Spleen (tissue), 11 donors: ENCODE data around the gene PACSIN2. TPM values are rescaled to one million over a fixed set of nuclear protein-coding genes. Genes with fewer than 3 reads are reported as not detected.

ENCODE experiments used
- DNase-seq: peaks from one replicate; pipeline ENCODE4 v3.0.0-alpha.2; 2020
- H3K27ac ChIP-seq, 8 donors: fragments of 200-600 bp; sonication (generic) in 7 of 8; 1 replicate in 4 of 8; 2 replicates in 4 of 8; pipeline versions ENCODE4 v1.5.0 to v1.8.0; 2016 to 2021; ENCODE audit warnings: inconsistent platforms in 4 of 8, mild to moderate bottlenecking in 4 of 8, moderate library complexity in 1 of 8
- H3K27me3 ChIP-seq, 7 donors: fragments of 200-600 bp; sonication (generic) in 6 of 7; replicated peaks in 1 of 7; 1 replicate in 4 of 7; 2 replicates in 3 of 7; pipeline versions ENCODE4 v1.5.0 to v1.8.0; 2016 to 2021; ENCODE audit warnings: inconsistent platforms in 3 of 7, mild to moderate bottlenecking in 1 of 7
- H3K36me3 ChIP-seq, 6 donors: fragments of 200-600 bp; sonication (generic) in 5 of 6; 1 replicate in 4 of 6; 2 replicates in 2 of 6; pipeline versions ENCODE4 v1.5.0 to v1.8.0; 2016 to 2021; ENCODE audit warnings: inconsistent platforms in 2 of 6
- H3K4me1 ChIP-seq, 6 donors: fragments of 200-600 bp; sonication (generic) in 5 of 6; 1 replicate in 3 of 6; 2 replicates in 3 of 6; pipeline versions ENCODE4 v1.5.0 to v1.8.0; 2016 to 2021; ENCODE audit warnings: inconsistent platforms in 3 of 6
- H3K4me3 ChIP-seq, 8 donors: fragments of 200-600 bp; sonication (generic) in 7 of 8; 1 replicate in 4 of 8; 2 replicates in 4 of 8; pipeline versions ENCODE4 v1.5.0 to v1.8.0; 2016 to 2021; ENCODE audit warnings: inconsistent platforms in 4 of 8, mild to moderate bottlenecking in 4 of 8, moderate library complexity in 2 of 8
- H3K9me3 ChIP-seq, 8 donors: fragments of 200-600 bp; sonication (generic) in 7 of 8; 1 replicate in 4 of 8; 2 replicates in 4 of 8; pipeline versions ENCODE4 v1.5.0 to v1.8.0; 2016 to 2021; ENCODE audit warnings: inconsistent platforms in 4 of 8
- POLR2A ChIP-seq, 3 donors: fragments of 450-650 bp; IDR thresholded peaks; one replicate each; pipeline ENCODE4 v1.5.1; 2017; ENCODE audit warnings: antibody characterized with exemption in 3 of 3, mild to moderate bottlenecking in 1 of 3
- POLR2AphosphoS5 ChIP-seq, 3 donors: sonication (generic); formaldehyde crosslinking; IDR thresholded peaks; one replicate each; pipeline ENCODE4 v1.5.1; 2017; ENCODE audit warnings: antibody characterized with exemption in 3 of 3
- WGBS, 5 donors: extraction: QIAGEN DNeasy Blood & Tissue Kit in 3 of 5; methylation state at CpG; one replicate each; pipeline versions ENCODE4 v1.1.5 to v1.1.7; 2013 to 2018; 5-methylcytosine and 5-hydroxymethylcytosine counted together
- intact Hi-C: fragments of 100-400 bp; cut with DNase I; formaldehyde crosslinking; loops from one replicate; pipeline ENCODE4 v1.15.0; 2023; ENCODE audit warnings: low total_unique reads
- polyA plus RNA-seq, 3 donors: library from polyadenylated mRNA; stranded (reverse); fragments of 200-250 nt; gene quantifications; one replicate each; pipeline ENCODE4 v1.2.1, GENCODE V29; 2013
- total RNA-seq, 7 donors: library from RNA; depleted of rRNA in 3 of 7; stranded (reverse); fragments of >200 nt in 3 of 7; fragmentation: NEBNext Ultra II Directional in 4 of 7; extraction: Animal tissue kit (Norgen Biotek cat#: 25700) in 4 of 7; gene quantifications; one replicate each; pipeline versions ENCODE4 v1.1.0 to v1.2.1, GENCODE V29; 2016 to 2021
- TF ChIP-seq, protein P1 (sequence below), 11 experiments: fragments of 200-600 bp in 7 of 11; fragments of 450-650 bp in 4 of 11; sonication (generic) in 4 of 11; IDR thresholded peaks in 8 of 11; conservative IDR thresholded peaks in 3 of 11; 1 replicate in 7 of 11; 2 replicates in 4 of 11; pipeline versions ENCODE4 v1.4.0 to v1.8.0; 2016 to 2021; ENCODE audit warnings: antibody characterized with exemption in 11 of 11, inconsistent platforms in 4 of 11, mild to moderate bottlenecking in 1 of 11
- donor health status: healthy with polysubstance abuse.
- donor health status: DM: no; HTN: no; CAD: no; lungs with moderate emphysema.
- donor health status: DM: no; HTN: no; CAD: no.
- donor health status: Bipolar disorder and iron deficiency.
- donor health status: healthy.
- donor health status: DM: no; HTN: no; CAD: no.
- donor health status: DM: yes; HTN: yes; CAD: no.

The PACSIN2 gene
- total and polyA plus RNA-seq, 10 donors = 24.2 to 98.1 (median 64.2) TPM

DNA sequence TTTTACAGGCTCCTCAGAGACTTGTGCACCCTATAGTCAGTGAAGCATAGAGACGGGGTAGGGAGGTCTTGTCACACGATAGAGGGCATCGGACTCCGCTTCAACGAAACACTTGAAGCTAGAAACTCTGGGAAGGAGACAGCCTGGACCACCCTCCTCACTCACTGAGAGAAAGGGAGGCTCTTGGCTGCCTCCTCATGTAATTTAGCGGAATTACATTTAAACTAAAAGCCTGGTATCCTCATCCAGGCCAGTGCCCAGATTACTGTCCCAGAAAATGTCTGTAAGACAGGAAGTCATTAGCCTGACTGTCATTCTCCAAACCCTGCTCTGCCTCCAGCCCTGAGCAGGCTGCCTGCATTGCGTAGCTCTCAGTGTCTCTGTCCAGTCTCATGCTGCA is 38.2 kb upstream of the PACSIN2 start:
- TF ChIP-seq POLR2AphosphoS5 (IDR thresholded peaks at IDR 0.05) = no peak
- no peaks in the 10 kb centered on the region for H3K27me3 ChIP-seq
- no peak for DNase-seq
- no peaks in the 10 kb centered on the region for H3K9me3 ChIP-seq
- H3K36me3 ChIP-seq = peaks cover 0 to 29% (median 7%) of the 10 kb centered on the region in 6 donors
- H3K4me1 ChIP-seq = no peaks in the 10 kb centered on the region
- no peak overlapping the region for H3K27ac ChIP-seq
- WGBS, 5 donors = 92 to 96% (median 93%) methylated on average over 7 of the region's 7 CpGs
- intact Hi-C loops = no loop called here
- H3K4me3 ChIP-seq = no peak overlapping the region

DNA sequence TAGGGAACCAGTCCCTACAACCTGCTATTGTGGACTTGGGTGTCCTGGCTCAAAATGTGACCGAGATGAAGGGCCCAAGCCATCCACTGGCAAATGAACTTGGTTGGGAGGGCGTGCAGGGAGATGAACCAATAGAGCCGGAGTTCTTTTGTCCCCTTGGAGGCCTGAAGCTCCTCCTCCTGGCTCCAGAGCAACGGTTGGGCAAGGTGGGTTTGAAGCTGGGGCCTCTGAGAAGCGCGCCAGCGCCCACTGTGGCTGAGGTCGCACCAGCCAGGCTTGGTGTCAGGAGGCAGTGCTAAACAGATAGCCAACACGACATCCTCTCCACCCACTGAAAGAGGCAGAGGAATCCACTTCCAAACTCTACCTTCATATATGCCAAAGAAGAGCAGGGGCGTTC is 36.0 kb upstream of the PACSIN2 start:
- Histone ChIP-seq H3K27me3 (no peaks in the 10 kb centered on the region), H3K36me3 (peaks cover 0 to 23% (median 7%) of the 10 kb centered on the region in 6 donors), H3K9me3 (no peaks in the 10 kb centered on the region), H3K27ac (no peak overlapping the region), H3K4me1 (no peaks in the 10 kb centered on the region), H3K4me3 (no peak overlapping the region)
- WGBS, 5 donors = 76 to 87% (median 85%) methylated on average over 8 to 10 of the region's 10 CpGs
- DNase-seq = no peak
- no peak for TF ChIP-seq POLR2A (IDR thresholded peaks at IDR 0.05)
- no peak for TF ChIP-seq POLR2AphosphoS5 (IDR thresholded peaks at IDR 0.05)
- TF ChIP-seq, protein P1, sequence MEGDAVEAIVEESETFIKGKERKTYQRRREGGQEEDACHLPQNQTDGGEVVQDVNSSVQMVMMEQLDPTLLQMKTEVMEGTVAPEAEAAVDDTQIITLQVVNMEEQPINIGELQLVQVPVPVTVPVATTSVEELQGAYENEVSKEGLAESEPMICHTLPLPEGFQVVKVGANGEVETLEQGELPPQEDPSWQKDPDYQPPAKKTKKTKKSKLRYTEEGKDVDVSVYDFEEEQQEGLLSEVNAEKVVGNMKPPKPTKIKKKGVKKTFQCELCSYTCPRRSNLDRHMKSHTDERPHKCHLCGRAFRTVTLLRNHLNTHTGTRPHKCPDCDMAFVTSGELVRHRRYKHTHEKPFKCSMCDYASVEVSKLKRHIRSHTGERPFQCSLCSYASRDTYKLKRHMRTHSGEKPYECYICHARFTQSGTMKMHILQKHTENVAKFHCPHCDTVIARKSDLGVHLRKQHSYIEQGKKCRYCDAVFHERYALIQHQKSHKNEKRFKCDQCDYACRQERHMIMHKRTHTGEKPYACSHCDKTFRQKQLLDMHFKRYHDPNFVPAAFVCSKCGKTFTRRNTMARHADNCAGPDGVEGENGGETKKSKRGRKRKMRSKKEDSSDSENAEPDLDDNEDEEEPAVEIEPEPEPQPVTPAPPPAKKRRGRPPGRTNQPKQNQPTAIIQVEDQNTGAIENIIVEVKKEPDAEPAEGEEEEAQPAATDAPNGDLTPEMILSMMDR (IDR thresholded peaks at IDR 0.05 in 8 of 11, conservative IDR thresholded peaks at IDR 0.05 in 3 of 11) = no peak
- intact Hi-C loops = no loop called here

DNA sequence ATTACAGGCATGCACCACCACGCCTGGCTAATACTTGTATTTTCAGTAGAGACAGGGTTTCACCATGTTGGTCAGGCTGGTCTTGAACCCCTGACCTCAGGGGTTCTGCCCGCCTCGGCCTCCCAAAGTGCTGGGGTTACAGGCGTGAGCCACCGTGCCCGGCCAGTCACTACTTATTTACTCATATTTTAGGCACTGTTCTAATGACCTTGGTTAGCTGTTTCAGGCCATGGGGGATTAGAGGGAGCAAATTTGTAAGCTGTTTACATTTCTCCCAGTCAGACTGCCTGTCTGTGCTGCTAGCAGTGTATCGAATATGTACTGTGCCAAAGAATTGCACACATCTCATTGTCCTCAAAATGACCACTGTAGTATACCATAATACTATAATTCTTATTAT is 32.7 kb upstream of the PACSIN2 start:
- H3K27ac ChIP-seq = no peak overlapping the region
- no peak overlapping the region for H3K4me3 ChIP-seq
- DNase-seq = no peak
- 93 to 98% (median 96%) methylated on average over 7 of the region's 7 CpGs for WGBS, 5 donors
- intact Hi-C loops = no loop called here
- peaks cover 0 to 26% (median 7%) of the 10 kb centered on the region in 6 donors for H3K36me3 ChIP-seq
- no peaks in the 10 kb centered on the region for H3K9me3 ChIP-seq
- H3K27me3 ChIP-seq = no peaks in the 10 kb centered on the region
- H3K4me1 ChIP-seq = no peaks in the 10 kb centered on the region
- TF ChIP-seq, protein P1 (IDR thresholded peaks at IDR 0.05 in 8 of 11, conservative IDR thresholded peaks at IDR 0.05 in 3 of 11) = no peak
- TF ChIP-seq POLR2AphosphoS5 (IDR thresholded peaks at IDR 0.05) = no peak
- TF ChIP-seq POLR2A (IDR thresholded peaks at IDR 0.05) = no peak

DNA sequence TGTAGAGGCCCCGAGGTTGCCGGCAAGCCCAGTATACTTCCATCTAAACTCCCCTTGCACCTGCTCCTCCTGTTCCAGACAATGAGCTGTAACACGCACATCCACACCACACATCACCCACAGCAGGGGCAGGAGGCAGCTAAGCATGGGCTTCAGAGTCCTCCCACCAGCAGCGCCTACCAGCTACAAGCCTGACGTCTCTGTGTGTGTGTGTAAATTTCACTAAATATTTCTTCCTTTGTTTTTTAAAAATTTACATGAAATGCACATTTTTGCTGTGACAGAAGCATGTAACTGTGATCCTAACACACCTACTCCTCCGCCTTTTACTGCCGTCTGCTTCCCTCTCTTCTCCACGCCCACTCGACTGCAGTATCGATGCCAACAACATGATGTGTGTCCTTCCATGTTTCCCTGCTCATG is 29.4 kb upstream of the PACSIN2 start:
- 87 to 94% (median 92%) methylated on average over 10 of the region's 10 CpGs for WGBS, 5 donors
- DNase-seq = no peak
- Histone ChIP-seq H3K9me3 (no peaks in the 10 kb centered on the region), H3K36me3 (peaks cover 0 to 11% (median 0%) of the 10 kb centered on the region in 6 donors), H3K4me1 (no peaks in the 10 kb centered on the region), H3K27me3 (no peaks in the 10 kb centered on the region), H3K27ac (no peak overlapping the region), H3K4me3 (no peak overlapping the region)
- intact Hi-C loops = no loop called here
- TF ChIP-seq, protein P1 (IDR thresholded peaks at IDR 0.05 in 8 of 11, conservative IDR thresholded peaks at IDR 0.05 in 3 of 11) = no peak
- TF ChIP-seq POLR2A (IDR thresholded peaks at IDR 0.05) = no peak
- no peak for TF ChIP-seq POLR2AphosphoS5 (IDR thresholded peaks at IDR 0.05)
